Left hindlimb (tissue), 1 donor: ENCODE results near the gene FAM81A.
"Not testable (repeated sequence)": the region's sequence is repeated elsewhere in the genome, so short reads cannot be mapped to it uniquely, and the experiment has no call there.

Source experiments
- DNase-seq: peaks from one replicate; pipeline ENCODE4 v3.0.0-alpha.2; 2018

The FAM81A gene

DNA sequence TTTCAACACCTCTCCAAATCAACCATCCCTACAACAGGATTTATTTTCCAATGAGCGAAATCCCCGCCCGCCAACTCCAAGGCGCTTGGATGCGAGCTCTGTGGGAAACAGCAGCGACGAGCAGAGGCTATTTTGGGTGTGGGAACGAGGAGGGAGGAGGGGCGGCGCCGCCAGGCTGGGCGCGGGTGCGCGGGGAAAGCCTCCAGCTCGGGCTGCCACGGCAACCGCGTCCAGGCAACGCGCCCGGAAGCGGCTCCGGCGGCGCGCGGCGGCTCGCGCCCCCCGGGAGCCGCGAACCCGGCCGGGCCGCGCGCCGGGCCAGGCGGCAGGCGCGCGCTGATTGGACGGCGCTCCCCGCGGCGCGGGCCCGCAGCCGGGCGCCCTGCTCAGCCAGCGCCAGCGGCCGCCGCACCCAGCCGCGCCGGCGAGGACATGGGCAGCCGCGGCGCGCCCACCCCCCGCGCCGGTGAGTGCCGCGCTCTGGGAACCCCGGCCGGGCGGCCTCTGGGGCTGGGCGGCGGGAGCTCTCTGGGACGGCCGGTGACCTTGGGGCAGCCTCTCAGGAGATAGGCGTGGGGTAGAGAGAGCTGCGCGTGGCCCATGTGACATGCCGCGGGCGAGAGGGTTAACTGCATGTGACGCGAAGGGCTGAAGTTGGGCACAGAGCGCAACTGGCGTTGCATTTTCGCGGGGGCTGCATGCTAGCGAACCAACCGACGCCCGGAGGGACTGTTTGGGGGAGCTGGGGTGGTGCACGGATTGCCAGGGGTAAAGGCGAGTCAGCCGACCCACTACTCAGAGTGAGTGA is at the start of gene FAM81A:
Gene FAM81A (plus strand): TSS at position 370 of the 808 bp plus-strand sequence. CDS start 20,441 bp downstream, outside the sequence.
- DNase-seq, result peak; percentile 91

- DNase-seq, result no peak
Observed at GRCh38 chr15:59388670-59389069, 49.3 kb upstream of the FAM81A start.

- no peak for DNase-seq
Observed at GRCh38 chr15:59392299-59392698, 45.7 kb upstream of the FAM81A start.

DNA sequence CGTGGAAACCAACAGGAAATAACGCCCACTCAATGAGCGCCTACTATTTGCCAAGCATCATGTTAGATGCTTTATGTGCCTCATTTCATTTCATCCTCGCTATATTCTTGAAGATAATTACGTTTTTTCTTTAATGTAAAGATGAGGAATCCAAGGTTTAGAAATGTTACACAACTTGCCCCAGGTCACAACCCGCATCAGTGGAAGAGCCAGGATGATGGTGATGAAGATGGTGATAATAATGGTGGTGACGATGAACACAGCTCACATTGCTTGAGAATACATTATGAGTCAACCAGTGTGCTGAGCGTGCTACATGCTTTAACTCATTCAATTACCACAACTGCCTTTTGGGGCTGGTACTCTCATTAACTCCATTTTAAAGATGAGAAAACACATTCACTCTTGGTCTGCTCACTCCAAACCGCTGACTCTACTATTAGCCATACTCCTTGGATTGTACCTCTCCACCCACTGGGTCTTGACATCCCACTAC is 43.8 kb upstream of the FAM81A start:
- DNase-seq, result no peak

GRCh38 chr15:59396211-59396610 is 41.8 kb upstream of the FAM81A start:
- DNase-seq, result no peak

DNA sequence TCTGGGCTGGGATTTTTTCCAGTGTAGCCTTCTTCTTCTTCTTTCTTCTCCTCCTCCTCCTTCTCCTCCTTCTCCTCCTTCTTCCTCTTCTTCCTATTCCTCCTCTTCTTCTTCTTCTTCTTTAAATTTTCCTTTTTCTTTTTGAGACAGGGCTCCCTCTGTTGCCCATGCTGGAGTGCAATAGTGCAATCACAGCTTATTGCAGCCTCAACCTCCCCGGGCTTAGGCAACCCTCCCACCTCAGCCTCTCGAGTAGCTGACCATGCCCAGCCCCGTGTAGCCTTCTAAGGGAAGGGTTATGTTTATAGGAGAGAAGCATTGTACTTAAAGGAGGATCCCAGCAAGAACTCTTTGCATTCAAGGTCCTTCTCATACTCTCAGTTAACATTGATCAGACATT is 41.3 kb upstream of the FAM81A start:
- DNase-seq, result no peak

DNA sequence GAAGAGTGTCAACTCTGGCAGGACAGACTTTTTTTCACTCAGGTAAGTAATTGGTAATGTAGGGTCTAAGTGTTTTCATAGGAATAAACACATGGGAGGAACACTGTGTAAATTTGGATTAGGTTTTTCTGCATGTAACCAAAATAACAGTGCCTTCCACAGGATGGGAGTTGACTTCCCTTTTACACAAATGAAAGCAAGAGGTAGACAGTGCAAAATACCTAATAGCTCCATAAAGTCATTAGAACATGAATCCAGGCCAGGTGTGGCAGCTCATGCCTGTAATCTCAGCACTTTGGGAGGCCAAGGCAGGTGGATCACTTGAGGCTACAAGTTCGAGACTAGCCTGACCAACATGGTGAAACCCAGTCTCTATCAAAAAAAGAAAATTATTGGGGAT is 39.8 kb upstream of the FAM81A start:
- no peak for DNase-seq

- no peak for DNase-seq
Observed at GRCh38 chr15:59399465-59400102, 38.4 kb upstream of the FAM81A start.

DNA sequence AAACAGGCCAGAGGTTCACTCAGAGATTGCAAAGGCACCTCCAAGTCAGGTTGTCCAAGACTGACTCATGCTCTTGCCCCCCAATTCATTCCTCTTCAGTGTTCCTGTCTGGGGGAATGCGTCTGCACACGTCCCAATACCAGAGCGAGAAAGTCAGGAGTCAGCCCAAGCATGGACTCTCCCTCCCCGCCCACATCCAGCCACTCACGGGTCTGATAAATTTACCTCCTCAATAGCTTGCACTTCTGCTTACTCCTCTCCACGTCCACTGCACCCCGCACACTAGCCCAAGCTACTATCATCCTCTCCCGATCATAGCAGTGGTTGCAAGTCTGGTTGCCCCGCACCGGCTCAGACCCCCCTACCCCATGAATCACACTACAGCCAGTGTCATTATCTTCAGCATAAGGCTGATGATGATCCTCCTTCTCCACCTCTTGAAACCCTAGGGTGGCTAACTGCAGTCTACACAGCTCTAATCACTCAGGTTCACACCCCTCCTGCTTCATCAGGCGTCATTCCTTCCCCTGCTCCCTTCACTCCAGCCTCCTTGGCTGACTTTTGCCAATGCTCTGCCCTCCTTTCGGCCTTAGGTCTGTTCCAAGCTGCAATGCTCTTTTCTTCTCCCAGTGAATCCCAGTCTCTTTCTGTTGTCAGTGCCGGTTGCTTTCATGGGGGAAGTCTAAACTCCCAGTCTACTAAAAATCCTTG is 37.7 kb upstream of the FAM81A start:
- no peak for DNase-seq

DNA sequence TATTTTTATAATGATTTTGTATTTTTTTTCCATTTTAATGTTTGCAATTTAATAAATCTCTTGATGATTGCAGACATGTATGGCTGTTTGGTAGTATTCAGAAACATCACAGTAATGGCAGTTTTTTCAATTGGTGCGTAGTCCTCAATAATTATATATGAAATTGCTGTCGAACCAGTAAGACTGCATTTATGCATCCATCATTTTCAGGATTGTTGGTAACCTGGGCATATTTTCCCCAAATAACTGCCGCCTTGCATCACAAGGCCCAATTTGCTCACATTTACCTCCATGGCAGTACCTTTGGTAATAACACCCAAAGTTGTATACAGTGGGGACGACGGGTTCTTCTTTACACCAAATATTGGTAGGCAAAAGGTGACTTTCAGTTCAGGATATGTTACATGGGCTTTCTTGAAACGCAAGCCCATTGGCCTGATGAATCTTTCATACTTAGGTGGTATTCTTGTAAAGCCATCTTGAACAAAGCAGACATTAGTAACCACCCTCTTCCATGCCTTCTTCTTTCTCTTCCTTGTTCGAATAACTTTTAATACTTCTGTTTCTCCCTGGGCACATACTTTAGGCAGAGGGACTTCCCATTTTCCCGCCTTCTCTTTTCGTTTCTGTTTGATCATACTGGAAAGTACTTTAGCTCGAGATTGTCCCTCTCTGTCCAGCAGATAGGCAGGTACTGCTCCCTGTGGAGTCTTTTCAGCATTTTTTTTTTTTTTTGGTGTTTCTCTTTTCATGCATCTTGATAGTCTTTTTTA is 36.7 kb upstream of the FAM81A start:
- not testable (repeated sequence) for DNase-seq

DNA sequence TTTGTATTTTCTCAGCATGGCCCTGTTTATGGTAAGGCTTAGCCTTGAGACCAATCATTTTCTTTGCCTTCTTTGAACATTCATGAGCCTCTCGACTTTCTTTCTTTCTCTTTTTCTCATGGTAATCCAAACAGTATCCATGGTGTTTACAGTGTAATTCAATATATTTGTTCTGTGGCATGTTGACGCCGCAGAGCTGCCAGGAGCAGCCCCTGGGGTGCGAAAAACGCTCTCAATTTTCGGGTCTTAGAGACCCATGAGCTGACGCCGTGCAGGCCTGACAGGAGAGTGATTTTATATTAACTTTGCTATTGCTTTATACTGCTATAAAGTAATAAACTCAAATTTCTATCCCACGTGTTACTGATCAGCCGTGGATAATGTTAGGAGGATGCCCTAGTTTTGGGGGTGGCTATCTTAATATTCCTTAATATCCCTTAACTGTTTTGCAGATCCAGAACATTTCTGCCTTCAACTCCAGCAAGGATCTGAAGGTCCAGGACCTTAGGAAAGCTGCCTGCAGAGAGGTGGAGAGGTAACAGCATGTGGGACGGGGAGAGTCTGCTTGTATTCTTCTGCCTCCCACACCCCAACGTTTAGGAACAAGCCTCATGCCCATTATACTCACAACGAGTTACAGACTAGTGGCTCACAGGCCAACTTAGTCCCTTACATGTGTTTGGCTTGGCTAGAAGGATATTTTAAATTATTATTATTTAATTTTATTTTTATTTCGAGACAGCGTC is 36.0 kb upstream of the FAM81A start:
- DNase-seq, result no peak

- DNase-seq, result no peak
Observed at GRCh38 chr15:59405079-59405478, 32.9 kb upstream of the FAM81A start.

DNA sequence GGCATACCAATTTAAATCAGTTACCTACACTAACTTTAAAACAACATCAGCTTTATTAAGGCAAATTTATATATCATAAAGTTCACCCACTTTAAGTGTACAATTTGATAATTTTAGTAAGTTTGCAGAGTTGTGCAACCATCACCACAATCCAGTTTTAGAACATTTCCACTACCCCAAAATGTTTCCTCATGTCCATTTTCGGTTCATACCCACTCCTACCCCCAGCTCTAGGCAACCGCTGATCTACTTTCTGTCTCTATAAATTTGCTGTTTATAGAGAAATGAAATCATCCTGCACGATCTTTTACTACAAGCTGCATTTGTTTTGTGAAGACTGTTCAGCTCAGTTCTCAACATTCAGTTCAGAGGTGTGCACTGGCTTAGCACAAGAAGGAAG is 31.5 kb upstream of the FAM81A start:
- DNase-seq, result no peak

DNA sequence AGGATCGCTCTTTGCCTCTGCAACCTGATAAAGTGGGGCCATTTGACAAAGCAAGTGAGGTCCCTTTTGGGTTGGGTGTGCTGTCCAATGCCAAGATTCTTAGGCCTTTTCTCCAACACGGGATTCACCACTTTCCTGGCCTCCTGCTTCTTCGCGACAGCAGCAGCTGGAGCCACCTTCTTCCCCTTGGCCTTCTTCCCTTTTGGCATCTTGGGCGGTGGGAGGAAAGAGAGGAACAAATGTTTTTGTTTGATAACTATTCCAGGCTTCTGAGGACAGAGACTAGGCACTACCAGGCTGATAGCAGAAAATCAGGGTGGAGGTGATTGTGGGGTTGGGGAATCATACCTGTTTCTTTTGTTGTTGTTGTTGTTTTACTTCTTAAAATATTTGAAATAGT is 30.0 kb upstream of the FAM81A start:
- no peak for DNase-seq

- DNase-seq, result no peak
Observed at GRCh38 chr15:59410391-59410896, 27.5 kb upstream of the FAM81A start.

DNA sequence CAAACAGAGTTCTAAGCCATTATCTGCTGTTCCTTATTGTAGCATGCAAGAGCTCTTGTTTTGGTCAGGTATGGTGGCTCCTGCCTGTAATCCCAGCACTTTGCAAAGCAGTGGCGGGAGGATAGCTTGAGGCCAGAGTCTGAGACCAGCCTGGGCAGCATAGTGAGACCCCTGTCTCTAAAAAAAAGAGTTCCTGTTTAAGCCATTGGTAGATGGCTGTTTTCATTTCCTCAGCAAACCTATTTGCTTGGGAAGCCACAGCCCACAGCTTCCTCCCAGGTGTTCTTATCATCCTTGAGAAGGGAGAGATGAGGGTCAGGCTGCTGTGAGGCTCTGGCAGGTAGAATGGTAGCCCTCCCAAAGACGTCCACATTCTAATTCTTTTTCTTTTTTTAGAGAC is 24.4 kb upstream of the FAM81A start:
- no peak for DNase-seq

DNA sequence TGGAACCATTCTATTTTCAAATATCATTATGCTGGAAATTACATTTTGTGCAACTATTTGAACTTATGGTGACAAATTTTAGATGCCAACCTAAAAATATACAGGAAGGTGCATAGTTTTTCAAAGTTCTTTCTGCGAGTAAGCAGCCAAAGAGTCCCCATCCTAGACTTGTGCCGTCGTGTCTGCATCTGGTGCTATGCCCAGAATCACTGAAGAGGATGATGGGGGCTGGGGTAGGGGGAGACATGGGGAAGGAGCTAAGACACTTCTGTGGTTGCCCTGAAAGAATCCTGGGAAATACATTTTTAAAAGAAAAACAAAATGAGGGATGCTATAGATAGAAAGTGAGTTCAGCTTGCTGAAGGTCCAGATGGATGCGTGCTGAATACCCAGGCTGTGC is 21.2 kb upstream of the FAM81A start:
- no peak for DNase-seq

GRCh38 chr15:59419170-59419569 is 18.8 kb upstream of the FAM81A start:
- no peak for DNase-seq

DNA sequence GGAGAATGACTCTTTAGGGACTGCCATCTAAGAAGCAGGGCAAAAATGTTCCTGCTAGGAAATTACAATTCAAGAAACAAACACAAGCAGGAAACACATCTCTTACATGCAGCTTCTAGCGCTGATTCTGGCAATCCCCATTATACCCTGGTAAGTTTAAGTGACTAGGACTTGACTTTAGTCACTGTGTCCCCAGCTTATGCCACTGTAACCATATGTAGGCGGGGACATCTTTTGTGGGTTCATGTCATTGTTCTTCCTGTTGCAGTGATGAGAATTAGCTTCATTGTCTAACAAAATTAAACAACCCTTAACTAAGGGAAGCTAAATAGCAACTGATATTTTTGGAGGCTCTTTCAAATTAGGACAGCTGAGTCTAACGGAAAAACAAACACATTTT is 17.9 kb upstream of the FAM81A start:
- DNase-seq, result no peak

DNA sequence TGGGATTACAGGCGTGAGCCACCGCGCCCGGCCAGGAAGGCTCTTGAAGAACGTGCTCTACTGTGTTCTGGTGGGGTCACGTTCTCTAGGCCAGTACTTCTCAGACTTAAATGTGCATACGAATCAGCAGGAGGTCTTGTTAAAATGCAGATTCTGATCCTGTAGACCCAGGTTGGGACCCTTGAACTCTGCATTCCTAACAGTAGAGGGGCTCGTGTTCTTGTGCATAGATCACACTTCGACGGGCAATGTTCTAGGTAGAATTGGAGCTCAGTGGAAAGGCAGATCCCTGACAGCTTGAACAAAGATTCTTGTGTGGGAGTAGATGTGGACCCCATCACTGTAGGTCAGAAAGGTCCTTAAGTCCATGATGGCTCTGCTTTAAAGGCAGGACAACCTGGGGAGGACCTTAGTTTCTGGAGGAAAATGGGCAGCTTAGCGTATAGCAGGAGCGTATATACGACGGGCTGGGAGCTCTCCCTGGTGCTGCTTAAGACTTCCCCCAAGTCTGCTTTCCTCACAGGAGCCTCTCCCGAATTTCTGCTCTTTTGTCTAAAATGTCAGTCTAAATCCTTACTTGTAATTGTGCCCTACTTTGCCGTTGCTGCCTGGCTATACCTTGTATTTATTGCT is 16.9 kb upstream of the FAM81A start:
- no peak for DNase-seq

GRCh38 chr15:59424616-59425015 is 13.4 kb upstream of the FAM81A start:
- DNase-seq, result no peak
